GM21825 (cell line): ENCODE data around the gene NUP42.
"Not testable (repeated sequence)": the region's sequence is repeated elsewhere in the genome, so short reads cannot be mapped to it uniquely, and the experiment has no call there.

Experiments used
- ATAC-seq: cut with Tn5 transposase; IDR thresholded peaks from one replicate; pipeline ENCODE4 v1.9.1; 2021; ENCODE audit warnings: mild to moderate bottlenecking, moderate library complexity; ENCODE audit not compliant: unreplicated experiment

Gene NUP42

GRCh38 chr7:23181684-23182553 is at the start of gene NUP42:
TSS of gene NUP42 (plus strand) at chr7:23182048. CDS start at chr7:23182086, 38 bp downstream.
- peak; percentile 95 for ATAC-seq

GRCh38 chr7:23133797-23134196 is 48.1 kb upstream of the NUP42 start:
- ATAC-seq: no peak

GRCh38 chr7:23135755-23136154 is 46.1 kb upstream of the NUP42 start:
- ATAC-seq: no peak

GRCh38 chr7:23136216-23136615 is 45.6 kb upstream of the NUP42 start:
- no peak for ATAC-seq

GRCh38 chr7:23157679-23158078 is 24.2 kb upstream of the NUP42 start:
- no peak for ATAC-seq

GRCh38 chr7:23158546-23158945 is 23.3 kb upstream of the NUP42 start:
- ATAC-seq: no peak

- ATAC-seq: no peak
Measured at GRCh38 chr7:23161482-23161881, 20.4 kb upstream of the NUP42 start.

GRCh38 chr7:23164846-23165245 is 17.0 kb upstream of the NUP42 start:
- no peak for ATAC-seq

- no peak for ATAC-seq
Measured at GRCh38 chr7:23165316-23165715, 16.5 kb upstream of the NUP42 start.

GRCh38 chr7:23167691-23168090 is 14.2 kb upstream of the NUP42 start:
- no peak for ATAC-seq

- ATAC-seq: no peak
Measured at GRCh38 chr7:23168111-23168885, 13.6 kb upstream of the NUP42 start.

- no peak for ATAC-seq
Measured at GRCh38 chr7:23175938-23176337, 5.9 kb upstream of the NUP42 start.

- no peak for ATAC-seq
Measured at GRCh38 chr7:23183279-23184012, 1.6 kb downstream of the NUP42 start.

GRCh38 chr7:23184291-23184690 is 2.4 kb downstream of the NUP42 start:
- no peak for ATAC-seq

- ATAC-seq: no peak
Measured at GRCh38 chr7:23184709-23185359, 3.0 kb downstream of the NUP42 start.

GRCh38 chr7:23185980-23186379 is 4.1 kb downstream of the NUP42 start:
- ATAC-seq: no peak

GRCh38 chr7:23191022-23191421 is 9.2 kb downstream of the NUP42 start:
- no peak for ATAC-seq

- not testable (repeated sequence) for ATAC-seq
Measured at GRCh38 chr7:23193650-23194227, 11.9 kb downstream of the NUP42 start.

- no peak for ATAC-seq
Measured at GRCh38 chr7:23196306-23196705, 14.5 kb downstream of the NUP42 start.

GRCh38 chr7:23197745-23198144 is 15.9 kb downstream of the NUP42 start:
- ATAC-seq: not testable (repeated sequence)
